IPS DF 19.7 (cell line): ENCODE data around the gene CFAP157.

ENCODE experiments used
- DNase-seq: peaks from one replicate; pipeline ENCODE4 v3.0.0-alpha.2; 2013; ENCODE audit warnings: low read depth, low spot score

CFAP157 gene

DNA sequence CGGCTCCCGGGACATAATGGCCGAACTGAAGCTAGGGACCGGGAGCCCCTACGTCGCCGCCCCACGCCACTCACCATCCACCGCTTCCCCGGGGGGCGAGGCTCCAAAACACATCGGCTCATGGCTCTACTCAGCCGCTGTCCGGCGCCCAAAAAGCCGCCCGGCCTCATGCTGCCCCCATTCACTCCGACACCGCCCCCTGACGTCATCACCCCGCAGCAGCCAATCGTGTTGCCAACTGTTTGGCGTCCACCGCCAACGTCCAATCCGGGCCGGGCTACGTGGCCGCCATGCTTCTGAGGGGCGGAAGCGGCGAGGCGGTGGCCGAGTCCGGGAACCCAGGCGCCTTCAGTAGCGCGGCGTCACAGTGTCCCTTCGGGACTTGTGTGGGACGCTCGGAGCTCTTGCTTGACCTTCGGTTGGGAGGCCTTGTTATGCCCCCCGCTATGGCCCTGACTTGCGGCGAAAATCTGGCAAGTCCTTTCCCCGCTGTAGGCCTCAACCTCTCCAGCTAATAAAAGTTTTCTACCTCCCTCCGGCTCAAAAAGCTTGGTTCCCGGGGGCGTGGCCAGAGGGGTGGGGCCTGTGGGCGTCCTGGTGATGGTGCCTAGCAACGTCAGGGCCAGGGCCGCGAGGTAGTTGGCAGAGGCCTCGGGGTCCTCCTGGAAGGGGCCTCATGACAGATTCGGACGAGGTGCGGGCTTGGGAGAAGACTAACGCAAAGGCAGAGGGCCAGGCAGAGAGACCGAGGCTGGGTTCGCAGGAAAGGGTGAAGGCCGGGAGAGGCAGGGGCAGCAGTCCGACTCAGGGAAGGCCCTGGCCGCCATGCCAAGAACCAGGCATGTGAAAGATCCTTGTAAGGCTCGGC lies 8.9 kb downstream of the CFAP157 start, which contains the start of the genes PTRH1 and TTC16:
Gene PTRH1 (minus strand): TSS at position 194 of the 868 bp plus-strand sequence. CDS start 24 bp downstream, at position 170.
Gene TTC16 (plus strand): TSS at position 610 of the 868 bp plus-strand sequence. CDS start 67 bp downstream, at position 677.
- DNase-seq, result peak; percentile 81

DNA sequence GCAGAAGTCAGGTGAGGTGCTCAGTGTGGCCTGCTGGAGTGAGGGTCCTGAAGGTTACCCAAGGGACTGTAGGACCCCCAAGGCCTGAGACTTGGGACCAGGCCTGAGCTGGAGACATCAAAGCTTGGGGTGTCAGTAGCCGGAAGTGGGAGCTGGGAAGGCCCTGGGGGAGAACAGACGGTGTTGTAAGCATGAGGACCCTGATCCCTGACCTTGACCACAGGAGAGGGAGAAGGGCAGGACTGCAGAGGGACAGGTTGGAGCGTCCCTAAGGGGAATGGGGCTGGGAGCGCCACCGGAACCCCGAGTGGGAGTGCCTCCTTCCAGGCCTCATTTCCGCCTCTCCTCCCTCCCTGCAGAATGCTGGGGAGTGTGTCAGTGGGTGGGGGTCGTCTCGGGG lies 9.6 kb downstream of the CFAP157 start:
- DNase-seq, result no peak

DNA sequence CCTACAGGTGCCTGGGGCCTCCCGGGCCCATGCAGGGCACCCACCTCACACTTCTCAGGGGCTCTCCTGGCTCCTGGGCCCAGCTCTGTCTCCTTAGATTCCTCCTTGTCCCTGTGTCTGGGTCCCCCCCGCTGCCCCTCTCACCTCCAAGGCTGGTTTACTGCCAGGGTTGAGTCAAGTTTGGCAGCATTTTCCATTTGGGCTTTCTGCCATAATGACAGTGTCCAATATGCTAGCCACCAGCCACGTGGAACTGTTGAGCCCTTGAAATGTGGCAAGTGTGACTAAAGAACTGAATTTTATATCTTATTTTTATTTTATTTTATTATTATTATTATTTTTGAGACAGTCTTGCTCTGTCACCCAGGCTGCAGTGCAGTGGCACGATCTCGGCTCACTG lies 11.0 kb downstream of the CFAP157 start:
- DNase-seq, result no peak

DNA sequence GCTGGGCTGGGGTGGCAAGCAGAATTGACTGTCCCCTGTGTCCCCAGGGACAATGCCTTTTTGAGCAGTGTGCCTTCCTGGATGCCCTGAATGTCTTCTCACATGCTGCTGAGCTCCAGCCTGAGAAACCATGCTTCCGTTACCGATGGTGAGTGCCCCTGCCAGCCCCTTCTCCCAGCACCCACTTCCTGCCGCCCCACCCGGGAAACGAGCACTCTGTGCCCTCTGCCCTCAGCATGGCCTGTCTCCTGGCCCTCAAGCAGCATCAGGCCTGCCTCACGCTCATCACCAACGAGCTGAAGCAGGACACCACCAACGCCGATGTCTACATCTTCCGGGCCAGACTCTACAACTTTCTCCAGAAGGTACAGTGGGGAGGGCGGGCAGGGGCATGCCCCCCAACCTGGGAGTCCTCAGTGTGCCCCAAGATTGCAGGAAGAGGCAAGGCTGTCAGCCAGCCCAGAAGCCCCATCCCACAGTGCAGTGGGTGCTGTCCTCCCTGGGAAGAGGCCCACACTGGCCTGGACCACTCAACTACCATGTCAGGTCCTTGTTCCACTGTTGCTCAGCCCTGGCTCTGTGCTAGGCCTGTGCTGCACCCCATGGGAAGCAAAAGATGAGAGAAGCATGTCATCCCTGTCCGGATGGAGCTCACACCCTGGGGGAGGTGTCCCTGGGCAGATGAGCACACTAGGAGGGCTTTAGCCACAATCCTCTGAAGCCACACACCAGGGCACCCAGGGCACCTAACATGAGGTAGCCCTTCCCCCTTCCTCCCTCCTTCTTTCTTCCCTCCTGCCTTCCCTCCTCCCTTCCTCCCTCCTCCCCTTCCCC lies 13.5 kb downstream of the CFAP157 start:
- no peak for DNase-seq

GRCh38 chr9:127720865-127721227 lies 14.1 kb downstream of the CFAP157 start:
- no peak for DNase-seq

GRCh38 chr9:127721391-127721821 lies 14.6 kb downstream of the CFAP157 start:
- no peak for DNase-seq

DNA sequence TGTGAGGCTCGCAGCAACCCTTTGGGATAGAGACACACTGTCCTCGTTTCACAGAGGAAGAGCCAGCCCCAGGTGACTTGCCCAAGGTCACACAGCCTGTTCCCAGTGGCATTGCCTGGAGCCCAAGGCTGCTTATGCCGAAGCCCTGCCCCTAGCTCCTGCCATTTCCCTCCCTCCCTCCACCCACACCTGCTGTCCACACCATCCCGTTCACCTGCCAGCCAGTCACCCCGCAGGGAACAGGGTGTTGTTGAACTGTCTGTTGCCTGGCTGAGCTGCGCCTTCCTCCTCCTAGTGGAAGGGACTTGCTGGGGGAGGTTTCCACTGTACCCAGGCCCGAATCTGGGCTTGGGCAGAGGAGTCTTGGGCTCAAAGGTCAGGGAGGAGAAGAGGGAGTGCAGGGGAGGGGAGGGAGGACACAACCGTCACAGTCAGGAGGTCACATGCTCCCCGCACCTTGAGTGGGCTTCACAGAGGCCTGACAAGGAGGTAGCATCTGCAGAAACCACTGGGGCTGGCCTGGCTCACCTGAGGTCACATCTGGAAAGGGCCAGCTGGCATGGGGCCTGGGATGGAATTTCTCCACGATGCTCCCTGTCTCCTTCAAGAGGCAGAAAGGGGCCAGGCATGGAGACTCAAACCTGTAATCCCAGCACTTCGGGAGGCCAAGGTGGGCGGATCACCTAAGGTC lies 15.4 kb downstream of the CFAP157 start:
- no peak for DNase-seq

GRCh38 chr9:127723013-127723412 lies 16.2 kb downstream of the CFAP157 start:
- no peak for DNase-seq

GRCh38 chr9:127723444-127723843 lies 16.7 kb downstream of the CFAP157 start:
- no peak for DNase-seq

DNA sequence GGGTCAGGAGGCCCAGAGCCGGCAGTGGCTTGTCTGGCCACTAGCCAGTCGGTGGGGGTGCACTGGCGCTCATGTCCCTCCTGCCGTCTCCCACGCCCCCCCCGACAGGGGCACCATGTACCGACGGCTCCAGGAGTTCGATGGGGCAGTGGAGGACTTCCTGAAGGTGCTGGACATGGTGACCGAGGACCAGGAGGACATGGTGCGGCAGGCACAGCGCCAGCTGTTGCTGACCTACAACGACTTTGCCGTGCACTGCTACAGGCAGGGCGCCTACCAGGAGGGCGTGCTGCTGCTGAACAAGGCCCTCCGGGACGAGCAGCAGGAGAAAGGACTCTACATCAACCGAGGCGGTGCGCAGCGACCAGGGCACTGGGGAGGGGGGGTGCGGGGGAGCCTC lies 17.2 kb downstream of the CFAP157 start:
- no peak for DNase-seq

- DNase-seq, result no peak
These were observed 20.1 kb downstream of the CFAP157 start for GRCh38 chr9:127726871-127727270.

DNA sequence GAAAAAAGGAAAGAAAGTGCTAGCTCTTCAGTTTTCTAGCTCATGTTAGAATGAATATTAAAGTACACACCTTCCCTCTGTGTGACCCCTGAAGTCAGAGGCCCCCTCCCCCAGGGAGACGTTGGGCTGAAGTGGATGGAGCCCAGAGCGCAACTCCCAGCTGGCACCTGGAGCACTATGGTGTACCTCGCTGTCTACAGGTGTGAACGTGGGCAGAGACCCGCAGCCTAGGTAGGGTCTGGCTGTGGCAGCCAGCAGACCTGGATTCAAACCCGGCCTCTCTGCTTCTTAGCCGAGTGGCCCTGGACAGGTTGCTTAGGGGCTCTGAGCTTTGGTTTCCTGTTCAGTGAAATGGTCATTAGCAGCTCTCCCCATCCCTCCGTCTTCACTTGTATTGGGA lies 22.0 kb downstream of the CFAP157 start:
- DNase-seq, result no peak

DNA sequence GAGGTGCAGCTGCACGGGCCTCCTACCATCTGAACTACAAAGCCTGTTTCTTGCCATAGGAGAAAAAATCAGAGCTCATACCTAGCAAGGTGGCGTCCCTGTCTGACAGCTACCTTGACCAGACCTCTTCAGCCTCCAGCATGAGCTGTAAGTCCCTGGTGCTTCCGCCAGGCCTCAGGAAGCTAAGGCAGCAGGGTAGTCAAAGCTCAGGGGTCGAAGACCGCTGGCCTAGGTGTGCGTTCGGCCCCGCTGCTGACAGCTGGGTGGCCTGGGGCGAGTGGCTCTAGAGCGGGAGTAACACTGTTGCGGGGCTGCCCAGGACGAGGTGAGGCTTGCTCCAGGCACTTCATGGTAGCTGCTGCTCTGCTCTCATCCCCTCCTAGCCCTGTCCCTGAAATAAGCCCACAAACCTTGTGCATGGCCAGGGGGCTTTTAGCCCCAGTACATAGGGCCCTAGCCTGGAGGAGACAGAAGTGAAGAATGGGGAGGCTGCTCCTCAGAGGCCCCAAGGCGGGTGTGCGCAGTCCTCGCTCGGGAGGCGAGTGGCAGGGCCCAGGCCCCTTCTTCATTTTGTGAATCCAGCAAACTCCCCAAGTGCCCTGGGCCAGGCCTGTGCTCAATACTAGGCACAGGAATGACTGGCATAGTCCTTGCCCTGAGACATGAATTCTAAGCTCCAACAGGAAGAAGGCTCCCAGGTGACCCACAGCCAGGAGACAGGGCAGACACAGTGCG lies 22.9 kb downstream of the CFAP157 start:
- DNase-seq, result no peak

- DNase-seq, result no peak
These were observed 23.5 kb downstream of the CFAP157 start for GRCh38 chr9:127730262-127730661.

DNA sequence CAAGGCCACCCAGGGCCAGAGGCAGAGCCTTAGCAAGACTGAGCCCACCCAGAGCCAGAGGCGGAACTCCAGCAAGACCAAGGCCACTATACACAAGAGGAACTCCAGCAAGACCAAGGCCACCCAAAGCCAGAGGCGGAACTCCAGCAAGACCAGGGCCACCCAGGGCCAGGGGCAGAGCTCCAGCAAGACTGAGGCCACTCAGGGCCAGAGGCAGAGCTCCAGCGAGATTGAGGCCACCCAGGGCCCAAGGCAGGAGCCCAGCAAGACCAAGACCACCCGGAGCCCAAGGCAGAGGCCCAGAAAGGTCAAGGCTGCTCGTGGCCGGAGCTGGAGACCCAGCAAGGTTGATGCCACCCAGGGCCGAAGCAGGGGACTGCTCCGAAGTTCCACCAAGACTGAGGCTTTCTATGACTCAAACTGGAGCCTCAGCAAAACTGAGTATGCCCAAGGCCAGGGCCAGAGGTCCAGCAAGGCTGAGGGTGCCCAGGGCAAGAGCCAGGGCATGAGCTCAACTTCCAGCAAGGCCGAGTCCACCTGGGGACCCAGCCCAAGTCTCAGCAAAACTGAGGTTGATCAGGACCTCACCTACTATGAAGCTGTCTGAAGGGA lies 24.1 kb downstream of the CFAP157 start:
- no peak for DNase-seq

DNA sequence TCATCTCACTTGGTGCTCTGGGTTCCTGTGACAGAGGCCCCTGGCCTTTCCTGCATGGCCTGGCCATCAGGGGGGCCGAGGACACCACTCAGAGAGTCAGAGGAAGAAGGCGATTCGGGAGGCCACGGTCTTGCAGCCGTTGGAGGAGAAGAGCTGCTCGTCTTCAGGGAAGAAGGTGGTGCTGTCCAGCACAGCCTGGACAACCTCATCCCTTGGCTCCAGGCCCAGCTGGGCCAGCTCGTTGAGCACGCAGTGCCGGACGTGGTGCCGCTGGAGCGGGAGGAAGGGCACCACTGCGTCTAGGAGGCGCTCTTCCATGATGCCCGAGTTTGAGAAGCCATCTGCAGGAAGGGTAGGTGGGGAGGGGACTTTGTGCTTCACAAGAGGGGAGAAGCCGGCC lies 25.1 kb downstream of the CFAP157 start:
- no peak for DNase-seq

- no peak for DNase-seq
These were observed 25.7 kb downstream of the CFAP157 start for GRCh38 chr9:127732444-127732843.

DNA sequence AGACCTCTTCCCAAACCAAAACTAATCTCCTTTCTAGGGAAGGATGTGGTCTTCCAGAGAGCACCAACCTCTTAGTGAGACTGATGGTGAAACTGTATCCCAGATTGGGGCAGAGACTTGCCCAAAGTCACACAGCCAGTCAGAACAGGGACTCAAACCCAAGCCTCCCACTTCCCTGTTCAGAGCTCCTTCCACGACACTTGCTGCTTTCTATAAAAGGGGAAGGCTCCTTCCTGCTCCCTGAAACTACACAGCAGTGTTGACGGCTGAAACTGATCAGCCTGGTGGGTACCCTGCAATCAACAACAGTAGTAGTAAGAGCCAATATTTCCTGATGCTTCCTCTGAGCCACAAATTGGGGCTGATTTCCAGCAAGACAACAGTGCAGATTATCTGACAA lies 26.8 kb downstream of the CFAP157 start:
- DNase-seq, result no peak

DNA sequence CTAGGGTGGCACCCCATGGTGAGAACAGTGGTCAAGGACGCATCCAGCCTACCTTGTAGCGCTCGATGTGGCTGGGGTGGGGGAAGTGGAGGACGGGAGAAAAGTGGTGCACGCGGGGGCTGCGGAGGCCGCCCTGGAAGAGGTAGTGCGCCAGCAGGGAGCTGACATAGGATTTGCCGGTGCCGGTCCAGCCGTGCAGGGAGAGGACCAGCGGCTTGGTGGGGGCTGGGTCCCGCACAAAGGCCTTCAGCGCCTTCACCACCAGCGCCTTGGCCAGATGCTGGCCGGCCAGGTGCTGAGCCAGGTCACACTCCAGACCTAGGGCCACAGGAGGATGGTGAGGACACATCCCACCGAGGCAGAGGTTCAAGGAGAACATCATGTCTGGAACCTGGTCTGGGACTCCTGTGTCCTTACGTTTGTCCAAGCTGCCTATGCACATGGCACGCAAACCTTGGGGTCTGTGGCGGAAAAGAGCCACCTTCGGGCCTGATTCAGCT lies 27.5 kb downstream of the CFAP157 start:
- DNase-seq, result no peak

GRCh38 chr9:127734747-127735529 lies 28.1 kb downstream of the CFAP157 start, which contains the start of gene TOR2A:
TSS of gene TOR2A (minus strand) at chr9:127735294. CDS start at chr9:127735270, 24 bp downstream.
- DNase-seq, result no peak
